Stimulated activated CD8-positive, alpha-beta memory T cell treated with anti-CD3 and anti-CD28 coated beads, Interleukin-7, amount 100 ng/mL, for 48 hours (primary cell): Measurements from ENCODE around the gene GBGT1.

Experiments used
- DNase-seq, 2 donors: peaks; one replicate each; pipeline ENCODE4 v3.0.0-alpha.2; 2020; ENCODE audit warnings: low read depth in 1 of 2; ENCODE audit errors: extremely low read depth in 1 of 2

GBGT1 gene

GRCh38 chr9:133129001-133129795, 34.5 kb downstream of the GBGT1 start:
- DNase-seq, result no peak

GRCh38 chr9:133128152-133128551, 35.6 kb downstream of the GBGT1 start:
- DNase-seq, result no peak

- no peak for DNase-seq
Observed at GRCh38 chr9:133127340-133127981, 36.3 kb downstream of the GBGT1 start.

GRCh38 chr9:133126697-133127339, 36.9 kb downstream of the GBGT1 start:
- no peak for DNase-seq

- DNase-seq, result no peak
Observed at GRCh38 chr9:133125941-133126696, 37.6 kb downstream of the GBGT1 start.

- DNase-seq, result no peak
Observed at GRCh38 chr9:133124907-133125275, 38.8 kb downstream of the GBGT1 start.

- no peak for DNase-seq
Observed at GRCh38 chr9:133124123-133124906, 39.4 kb downstream of the GBGT1 start.

- no peak for DNase-seq
Observed at GRCh38 chr9:133122935-133123611, 40.6 kb downstream of the GBGT1 start.

GRCh38 chr9:133122605-133122934, 41.1 kb downstream of the GBGT1 start:
- no peak for DNase-seq

- no peak for DNase-seq
Observed at GRCh38 chr9:133121915-133122550, 41.7 kb downstream of the GBGT1 start.

- DNase-seq, result peak; percentile 78 to 79
Observed at GRCh38 chr9:133121198-133121914, 42.4 kb downstream of the GBGT1 start, which contains the start of gene RALGDS. Gene RALGDS (minus strand): TSS chr9:133121240. CDS start chr9:133121154, 86 bp downstream.

GRCh38 chr9:133120501-133121197, 43.1 kb downstream of the GBGT1 start:
- DNase-seq, result no peak

- DNase-seq, result no peak
Observed at GRCh38 chr9:133119846-133120500, 43.7 kb downstream of the GBGT1 start.

- no peak for DNase-seq
Observed at GRCh38 chr9:133119103-133119845, 44.4 kb downstream of the GBGT1 start.

GRCh38 chr9:133118568-133118967, 45.1 kb downstream of the GBGT1 start:
- no peak for DNase-seq

- DNase-seq, result no peak
Observed at GRCh38 chr9:133118179-133118520, 45.6 kb downstream of the GBGT1 start.
